Fibroblast of lung (primary cell): ENCODE measurements around the gene COLEC11.

ENCODE experiments used
- CTCF ChIP-seq, 2 donors: IDR thresholded peaks in 1 of 2; conservative IDR thresholded peaks in 1 of 2; 1 replicate in 1 of 2; 2 replicates in 1 of 2; pipeline ENCODE4 v1.5.1; 2011 to 2012; ENCODE audit warnings: low read length in 2 of 2, control low read depth in 1 of 2, inconsistent platforms in 1 of 2, low read depth in 1 of 2, mild to moderate bottlenecking in 1 of 2
- EZH2 ChIP-seq: IDR thresholded peaks from 2 replicates; pipeline ENCODE4 v1.5.1; 2012; ENCODE audit warnings: low read length, control low read depth, mild to moderate bottlenecking; ENCODE audit errors: missing control alignments

GRCh38 chr2:3620834-3621233, 25.9 kb downstream of the COLEC11 start:
- TF ChIP-seq CTCF (conservative IDR thresholded peaks at IDR 0.05 in 1 of 2, IDR thresholded peaks at IDR 0.05 in 1 of 2; ENCODE audit: low read depth in 1 of 2, low read length in 2 of 2) (no peak), EZH2 (no peak)
